Nephron progenitor cell (in vitro differentiated cells): ENCODE measurements around the gene EPSTI1.

Experiments used
- DNase-seq: peaks from one replicate; pipeline ENCODE4 v3.0.0; 2021
- H3K27ac Mint-ChIP-seq: 2 replicates; pipeline ENCODE4 v1.8.0; 2021; ENCODE audit warnings: mild to moderate bottlenecking, moderate library complexity, mixed read lengths
- H3K27me3 Mint-ChIP-seq: 2 replicates; pipeline ENCODE4 v1.8.0; 2021; ENCODE audit warnings: mild to moderate bottlenecking, low read depth, mixed read lengths; ENCODE audit not compliant: poor library complexity
- H3K36me3 Mint-ChIP-seq: 2 replicates; pipeline ENCODE4 v1.8.0; 2021; ENCODE audit warnings: low read depth, mixed read lengths
- H3K4me1 Mint-ChIP-seq: 2 replicates; pipeline ENCODE4 v1.8.0; 2021; ENCODE audit warnings: mixed read lengths
- H3K4me3 Mint-ChIP-seq: 2 replicates; pipeline ENCODE4 v1.8.0; 2021; ENCODE audit warnings: mild to moderate bottlenecking, moderate library complexity, mixed read lengths
- H3K9me3 Mint-ChIP-seq: 2 replicates; pipeline ENCODE4 v1.8.0; 2021; ENCODE audit warnings: mild to moderate bottlenecking, moderate library complexity, mixed read lengths
- TF ChIP-seq, protein P1 (sequence below): fragments of 200-600 bp; sonication (generic); IDR thresholded peaks from 2 replicates; pipeline ENCODE4 v1.5.0; 2021; ENCODE audit warnings: antibody characterized with exemption

Gene EPSTI1

DNA sequence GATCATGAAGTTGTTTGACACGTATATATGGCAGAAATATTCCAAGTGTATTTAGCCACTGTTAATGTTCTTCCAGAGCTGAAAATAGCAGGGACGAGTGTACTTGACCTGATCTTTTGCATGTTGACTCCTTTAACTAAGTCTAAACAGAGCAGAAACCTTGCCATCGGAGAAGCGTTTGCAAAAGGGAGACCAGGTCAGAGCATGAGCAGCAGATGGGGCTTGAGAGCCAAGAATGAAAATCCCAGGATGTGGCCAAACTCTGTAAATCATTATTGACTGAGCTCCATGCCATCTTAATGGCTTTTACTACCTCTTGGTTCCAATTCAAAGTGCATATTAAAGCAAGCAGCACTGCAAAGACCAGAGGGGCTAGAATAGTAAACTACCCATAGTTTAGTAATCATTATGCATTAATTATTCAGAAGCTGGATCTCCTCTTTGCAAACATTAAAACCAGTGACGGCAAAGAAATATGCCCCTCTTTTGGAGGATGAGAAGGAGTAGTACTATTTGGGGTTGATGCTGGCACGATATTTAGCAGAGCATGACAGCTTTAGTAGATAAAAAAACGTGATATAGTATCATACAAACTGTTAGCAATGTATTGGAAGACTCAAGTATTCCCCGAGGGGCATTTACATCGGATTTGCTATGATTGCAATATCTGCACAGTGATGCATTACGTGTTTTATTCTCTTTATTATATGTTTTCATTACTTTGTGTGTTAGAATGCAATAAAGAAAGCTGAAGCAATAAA is 154.9 kb downstream of the EPSTI1 start:
- peaks cover 12% of the 10 kb centered on the region for H3K27me3 Mint-ChIP-seq
- peaks cover 29% of the 10 kb centered on the region for H3K4me1 Mint-ChIP-seq
- TF ChIP-seq, protein P1, sequence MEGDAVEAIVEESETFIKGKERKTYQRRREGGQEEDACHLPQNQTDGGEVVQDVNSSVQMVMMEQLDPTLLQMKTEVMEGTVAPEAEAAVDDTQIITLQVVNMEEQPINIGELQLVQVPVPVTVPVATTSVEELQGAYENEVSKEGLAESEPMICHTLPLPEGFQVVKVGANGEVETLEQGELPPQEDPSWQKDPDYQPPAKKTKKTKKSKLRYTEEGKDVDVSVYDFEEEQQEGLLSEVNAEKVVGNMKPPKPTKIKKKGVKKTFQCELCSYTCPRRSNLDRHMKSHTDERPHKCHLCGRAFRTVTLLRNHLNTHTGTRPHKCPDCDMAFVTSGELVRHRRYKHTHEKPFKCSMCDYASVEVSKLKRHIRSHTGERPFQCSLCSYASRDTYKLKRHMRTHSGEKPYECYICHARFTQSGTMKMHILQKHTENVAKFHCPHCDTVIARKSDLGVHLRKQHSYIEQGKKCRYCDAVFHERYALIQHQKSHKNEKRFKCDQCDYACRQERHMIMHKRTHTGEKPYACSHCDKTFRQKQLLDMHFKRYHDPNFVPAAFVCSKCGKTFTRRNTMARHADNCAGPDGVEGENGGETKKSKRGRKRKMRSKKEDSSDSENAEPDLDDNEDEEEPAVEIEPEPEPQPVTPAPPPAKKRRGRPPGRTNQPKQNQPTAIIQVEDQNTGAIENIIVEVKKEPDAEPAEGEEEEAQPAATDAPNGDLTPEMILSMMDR, result no peak
- no peaks in the 10 kb centered on the region for H3K9me3 Mint-ChIP-seq
- no peak overlapping the region for H3K4me3 Mint-ChIP-seq
- no peak overlapping the region for H3K27ac Mint-ChIP-seq
- no peaks in the 10 kb centered on the region for H3K36me3 Mint-ChIP-seq
- no peak for DNase-seq
